NCI-H2196 treated with DMSO at 0.1 percent for 48 hours (cell line): ENCODE measurements around the gene TBXT.
"Not testable (repeated sequence)": the region's sequence is repeated elsewhere in the genome, so short reads cannot be mapped to it uniquely, and the experiment has no call there.

Experiments
- DNase-seq: peaks from one replicate; lab custom pipeline; 2025; ENCODE audit not compliant: unreplicated experiment; lab: John Stamatoyannopoulos, UW

Gene TBXT

DNA sequence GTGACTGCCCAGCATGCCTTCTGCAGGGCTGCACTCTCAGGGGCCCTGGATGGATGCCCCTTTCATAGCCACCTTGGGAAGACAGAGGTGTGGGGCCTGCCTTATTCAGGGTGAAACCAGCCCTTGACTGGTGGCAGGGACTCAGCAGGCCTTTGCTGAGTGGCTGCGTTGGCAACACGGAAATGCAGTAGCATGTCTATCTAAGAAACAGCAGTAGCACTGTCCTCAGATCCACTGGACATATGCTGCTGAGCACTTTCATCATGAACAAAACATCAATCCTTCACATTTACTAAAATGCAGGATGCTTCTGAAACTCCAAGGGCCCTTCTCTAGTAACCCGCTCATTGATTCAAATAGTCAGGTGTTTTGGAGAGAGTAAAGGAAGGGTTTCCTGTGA is 4.9 kb upstream of the TBXT start:
- no peak for DNase-seq

- no peak for DNase-seq
Observed at GRCh38 chr6:166169549-166170421, 2.1 kb upstream of the TBXT start.

DNA sequence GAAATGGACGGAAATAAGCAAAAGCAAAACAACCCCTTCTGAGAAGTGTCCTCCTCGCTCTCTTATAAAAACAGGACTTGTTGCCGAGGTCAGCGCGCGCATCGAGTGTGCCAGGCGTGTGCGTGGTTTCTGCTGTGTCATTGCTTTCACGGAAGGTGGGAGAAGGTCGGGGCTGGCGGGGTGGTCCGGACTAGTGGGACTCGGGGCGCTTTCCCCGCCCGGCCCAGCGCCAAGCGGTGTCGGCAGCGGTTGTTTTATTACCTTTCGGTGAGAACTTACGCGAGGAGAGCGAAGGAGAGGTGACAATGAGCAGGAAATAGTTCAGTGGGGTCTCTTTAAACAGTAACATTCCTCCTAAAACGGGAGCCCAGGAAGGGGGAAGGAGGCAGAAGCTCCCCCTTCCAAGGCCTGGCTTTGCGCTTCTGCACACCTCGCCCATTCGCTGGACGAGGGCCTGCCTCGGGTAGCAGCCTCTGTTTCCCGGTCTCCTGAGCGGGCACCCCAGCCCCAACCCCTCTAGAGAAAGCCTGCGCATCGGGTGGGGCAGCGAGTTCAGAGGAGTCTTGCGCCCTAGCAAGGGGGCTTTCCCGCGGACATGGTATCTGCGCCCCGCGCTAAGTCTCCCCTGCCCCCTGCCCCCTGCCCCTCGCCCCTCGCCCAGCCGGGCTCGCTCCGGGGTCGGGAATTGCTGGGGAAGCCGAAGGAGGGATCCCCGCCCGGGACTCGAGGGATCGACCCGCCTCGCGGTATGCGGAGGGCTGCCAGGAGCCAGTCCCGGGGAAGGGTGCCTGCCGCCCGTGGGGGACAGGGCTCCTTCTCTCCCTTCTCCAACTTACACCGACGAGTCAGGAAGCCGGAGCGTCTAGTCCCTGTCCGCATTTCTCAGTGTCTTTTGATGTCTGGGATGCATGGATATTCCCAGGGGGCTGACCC is 1.2 kb upstream of the TBXT start:
- DNase-seq: no peak

- DNase-seq: no peak
Observed at GRCh38 chr6:166167258-166167731, 356 bp downstream of the TBXT start.

- no peak for DNase-seq
Observed at GRCh38 chr6:166166314-166167257, 1.1 kb downstream of the TBXT start.

GRCh38 chr6:166165558-166166313 is 1.9 kb downstream of the TBXT start:
- DNase-seq: no peak

DNA sequence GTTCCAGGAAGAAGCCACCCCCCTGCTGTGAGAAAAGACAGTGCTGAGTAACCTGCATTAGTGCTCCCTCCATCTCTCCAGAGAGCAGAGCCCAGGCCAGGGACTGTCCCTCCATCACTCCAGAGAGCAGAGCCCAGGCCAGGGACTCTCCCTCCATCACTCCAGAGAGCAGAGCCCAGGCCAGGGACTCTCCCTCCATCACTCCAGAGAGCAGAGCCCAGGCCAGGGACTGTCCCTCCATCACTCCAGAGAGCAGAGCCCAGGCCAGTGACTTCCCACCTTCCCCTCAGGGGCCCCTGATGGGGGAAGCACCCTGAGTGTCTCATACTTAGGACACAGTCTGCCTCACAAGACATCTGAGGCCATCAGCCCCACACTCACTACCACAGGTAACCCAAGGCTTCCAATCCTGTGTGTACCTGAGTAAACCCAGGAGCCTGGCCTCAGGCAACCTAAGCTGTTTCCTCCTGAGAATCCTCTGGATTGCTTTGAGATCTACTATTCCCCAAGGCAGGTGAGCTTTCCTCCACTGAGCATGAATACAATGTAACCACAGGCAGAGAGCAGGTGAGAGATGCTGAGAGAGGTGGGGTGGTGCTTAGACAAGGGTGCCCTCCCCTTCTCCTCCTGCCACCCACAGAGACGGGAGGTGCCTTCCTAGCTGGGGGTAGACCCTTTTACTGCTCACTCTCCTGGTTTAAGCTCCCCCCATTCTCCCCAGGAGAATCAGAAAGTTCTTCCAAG is 4.9 kb downstream of the TBXT start:
- no peak for DNase-seq

DNA sequence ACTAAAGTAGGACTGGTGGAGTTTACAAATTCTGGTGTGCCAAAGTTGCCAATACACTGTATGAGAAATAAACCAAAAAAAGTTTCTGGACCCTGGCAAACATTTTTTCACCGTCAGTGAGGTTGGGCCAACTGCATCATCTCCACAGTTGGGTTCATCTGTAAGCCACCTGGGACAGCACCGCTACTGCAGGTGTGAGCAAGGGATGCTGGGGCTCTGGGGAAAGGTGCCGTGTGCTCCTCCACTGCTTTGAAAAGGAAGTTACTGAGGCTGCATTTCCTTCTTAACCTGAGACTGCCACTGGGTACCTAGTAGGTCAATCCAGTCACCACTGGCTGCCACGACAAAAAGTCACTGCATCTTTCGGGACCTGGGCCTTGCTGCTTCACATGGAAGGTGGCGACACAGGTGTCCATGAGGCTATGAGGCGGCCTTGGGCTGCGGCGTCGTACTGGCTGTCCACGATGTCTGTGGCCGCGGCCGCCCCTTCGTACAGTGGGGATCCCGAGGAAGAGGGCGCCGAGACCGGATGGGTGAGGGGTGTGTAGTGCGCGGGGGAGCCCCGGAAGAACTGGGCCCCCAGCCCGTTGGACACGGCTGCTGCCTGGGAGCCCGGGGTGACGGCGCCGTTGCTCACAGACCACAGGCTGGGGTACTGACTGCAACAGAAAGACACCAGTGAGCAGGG is 9.6 kb downstream of the TBXT start:
- no peak for DNase-seq

- DNase-seq: no peak
Observed at GRCh38 chr6:166156942-166157341, 10.7 kb downstream of the TBXT start.

DNA sequence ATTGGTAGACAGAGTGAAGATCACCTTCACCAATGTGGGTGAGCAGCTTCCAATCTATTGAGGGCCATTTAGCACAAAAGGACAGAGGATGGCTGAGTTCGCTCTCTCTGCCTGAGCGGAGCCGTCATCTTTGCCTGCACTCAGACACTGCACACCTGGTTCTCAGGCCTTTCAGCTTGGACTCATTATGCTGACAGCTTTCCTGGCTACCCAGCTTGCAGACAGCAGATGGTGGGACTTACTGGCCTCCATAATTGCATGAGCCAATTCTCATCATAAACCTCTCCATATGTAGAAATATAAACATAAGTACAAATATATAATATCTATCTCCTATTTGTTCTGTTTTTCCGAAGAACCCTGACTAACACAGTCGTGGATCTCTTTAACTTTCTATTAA is 13.7 kb downstream of the TBXT start:
- DNase-seq: no peak

- no peak for DNase-seq
Observed at GRCh38 chr6:166152660-166153059, 15.0 kb downstream of the TBXT start.

DNA sequence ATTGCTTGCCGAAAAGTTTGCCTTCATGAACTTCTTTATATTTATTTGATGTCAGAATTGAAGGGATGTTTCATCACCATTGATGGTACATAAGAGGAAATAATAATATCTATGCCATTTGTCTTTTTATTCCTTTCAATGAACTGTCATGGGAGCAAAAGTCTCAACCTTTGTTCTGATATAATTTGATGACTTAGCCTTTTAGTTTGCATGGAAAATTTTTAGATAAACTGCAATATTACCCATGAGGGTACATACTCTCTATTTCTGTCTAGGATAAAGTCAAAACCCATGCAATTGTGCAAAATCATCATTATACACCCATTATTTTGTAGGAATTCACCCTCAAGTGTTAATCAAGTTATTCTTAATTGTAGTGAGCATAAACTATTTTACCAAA is 15.9 kb downstream of the TBXT start:
- DNase-seq: no peak

- no peak for DNase-seq
Observed at GRCh38 chr6:166145751-166146150, 21.9 kb downstream of the TBXT start.

DNA sequence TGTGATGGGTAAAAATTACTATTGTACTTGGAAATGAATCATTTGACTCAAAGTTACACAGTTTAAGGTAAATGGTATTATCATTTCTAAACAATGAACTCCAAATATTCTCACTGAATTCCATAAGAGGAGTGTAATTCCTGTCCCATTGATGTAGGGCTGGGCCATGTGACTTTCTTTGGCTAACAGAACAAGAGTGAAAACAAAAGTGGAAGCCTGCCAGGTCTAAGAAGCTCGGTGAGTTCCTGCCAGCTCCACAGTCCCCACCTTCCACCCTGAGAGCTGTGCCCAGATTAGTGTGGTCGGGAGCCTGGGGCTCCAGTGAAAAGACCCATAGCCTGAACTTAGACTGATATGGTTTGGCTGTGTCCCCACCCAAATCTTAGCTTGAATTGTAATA is 24.6 kb downstream of the TBXT start:
- no peak for DNase-seq

DNA sequence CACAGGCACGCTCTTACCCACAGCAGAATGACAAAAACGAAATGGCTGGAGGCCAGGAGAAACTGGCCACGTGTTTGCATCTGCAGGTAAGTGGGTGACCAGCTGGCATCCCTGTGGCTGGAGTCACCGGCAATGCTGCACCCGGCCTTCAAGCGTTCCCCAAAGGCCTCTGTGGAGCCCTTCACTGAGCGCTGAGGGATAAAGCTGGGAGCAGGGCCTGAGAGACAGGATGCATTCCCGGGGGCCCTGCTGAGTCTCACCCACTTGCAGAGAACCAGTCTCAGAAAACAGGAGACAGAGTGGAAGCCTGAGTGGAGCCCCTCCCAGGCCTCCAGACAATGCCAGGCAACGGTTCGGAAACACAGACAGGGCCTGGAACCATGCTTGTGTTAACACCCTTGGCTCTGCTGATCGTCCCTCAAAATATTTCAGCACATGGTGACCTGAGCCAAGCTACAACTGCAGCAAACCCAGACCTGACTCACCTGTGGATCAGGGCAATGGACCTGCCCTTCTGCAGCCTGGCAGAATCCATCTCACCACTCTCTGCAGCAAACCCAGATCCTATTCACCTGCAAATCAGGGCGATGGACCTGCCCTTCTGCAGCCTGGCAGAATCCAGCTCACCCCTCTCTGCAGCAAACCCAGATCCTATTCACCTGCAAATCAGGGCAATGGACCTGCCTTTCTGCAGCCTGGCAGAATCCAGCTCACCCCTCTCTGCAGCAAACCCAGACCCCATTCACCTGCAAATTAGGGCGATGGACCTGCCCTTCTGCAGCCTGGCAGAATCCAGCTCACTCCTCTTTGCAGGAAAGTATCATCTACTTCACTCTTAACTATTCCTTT is 39.8 kb downstream of the TBXT start:
- no peak for DNase-seq

- not testable (repeated sequence) for DNase-seq
Observed at GRCh38 chr6:166123115-166123514, 44.5 kb downstream of the TBXT start.

GRCh38 chr6:166121726-166122125 is 45.9 kb downstream of the TBXT start:
- no peak for DNase-seq
